Heart right ventricle (tissue), 16 donors: Measurements from ENCODE around the gene SVOPL. TPM values are rescaled to one million over a fixed set of nuclear protein-coding genes. Genes with fewer than 3 reads are reported as not detected.

Experiments
- ATAC-seq, 8 donors: fragments of 200-7000 bp; cut with Tn5 transposase; one replicate each; pipeline ENCODE4 v1.9.1; 2020; ENCODE audit warnings: mild to moderate bottlenecking in 8 of 8, moderate library complexity in 8 of 8, moderate number of reproducible peaks in 1 of 8
- DNase-seq, 2 donors: peaks; one replicate each; pipeline ENCODE4 v3.0.0-alpha.2; 2020
- H3K27ac ChIP-seq, 10 donors: fragments of 200-600 bp; sonication (generic) in 2 of 10; one replicate each; pipeline versions ENCODE4 v1.5.0 to v1.8.0; 2020 to 2022; ENCODE audit warnings: mild to moderate bottlenecking in 3 of 10
- H3K27me3 ChIP-seq, 7 donors: fragments of 200-600 bp; one replicate each; pipeline ENCODE4 v1.8.0; 2021 to 2022; ENCODE audit warnings: mild to moderate bottlenecking in 2 of 7
- H3K36me3 ChIP-seq, 9 donors: fragments of 200-600 bp; sonication (generic) in 1 of 9; one replicate each; pipeline versions ENCODE4 v1.5.0 to v1.8.0; 2020 to 2022; ENCODE audit warnings: mild to moderate bottlenecking in 2 of 9
- H3K4me1 ChIP-seq, 9 donors: fragments of 200-600 bp; sonication (generic) in 1 of 9; one replicate each; pipeline versions ENCODE4 v1.5.0 to v1.8.0; 2020 to 2022; ENCODE audit warnings: mild to moderate bottlenecking in 4 of 9
- H3K4me3 ChIP-seq, 10 donors: fragments of 200-600 bp; sonication (generic) in 2 of 10; one replicate each; pipeline versions ENCODE4 v1.5.0 to v1.8.0; 2020 to 2022; ENCODE audit warnings: mild to moderate bottlenecking in 7 of 10, moderate library complexity in 2 of 10
- H3K9me3 ChIP-seq, 11 donors: fragments of 200-600 bp in 10 of 11; sonication (generic) in 2 of 11; one replicate each; pipeline versions ENCODE4 v1.5.0 to v1.8.0; 2013 to 2022; ENCODE audit warnings: mild to moderate bottlenecking in 2 of 11, control low read depth in 1 of 11, moderate library complexity in 1 of 11
- WGBS, 2 donors: extraction: QIAGEN DNeasy Blood & Tissue Kit; methylation state at CpG; one replicate each; pipeline ENCODE4 v1.1.7; 2013; ENCODE audit warnings: inconsistent platforms in 1 of 2; 5-methylcytosine and 5-hydroxymethylcytosine counted together
- intact Hi-C, 10 donors: fragments of 100-400 bp; cut with DNase I; formaldehyde crosslinking; loops; one replicate each; pipeline versions ENCODE4 v1.11.1 to v1.14.2; 2022
- polyA plus RNA-seq, 2 donors: library from polyadenylated mRNA; stranded (reverse); fragments of 200-250 nt; gene quantifications; one replicate each; pipeline ENCODE4 v1.2.3, GENCODE V29; 2013
- total RNA-seq, 10 donors: library from RNA; stranded (reverse); fragmentation: NEBNext Ultra II Directional in 3 of 10; extraction: Animal tissue kit (Norgen Biotek cat#: 25700) in 3 of 10; gene quantifications; one replicate each; pipeline versions ENCODE4 v1.2.1 to v1.2.4, GENCODE V29; 2021 to 2023
- TF ChIP-seq, protein P1 (sequence below), 9 donors: fragments of 200-600 bp; sonication (generic) in 2 of 9; IDR thresholded peaks; one replicate each; pipeline versions ENCODE4 v1.5.0 to v1.8.0; 2021 to 2022; ENCODE audit warnings: antibody characterized with exemption in 9 of 9, mild to moderate bottlenecking in 5 of 9, moderate library complexity in 1 of 9
- donor health status: Arrhythmogenic right ventricular cardiomyopathy.
- donor health status: ischemic (EF 13 %, LVEDD 7.1; RV severe dilation, severe dysfunction).
- donor health status: healthy with polysubstance abuse.
- donor health status: DM: no; HTN: yes; CAD: no.
- donor health status: DM: no; HTN: no; CAD: no.
- donor health status: ischemic (EF 25% LVEDD 6.9; RV normal size, moderate dysfunction).
- donor health status: ischemic (EF 25% LVEDD 5.7; RV mildly dilated, moderate dysfunction).
- donor health status: healthy.
- donor health status: DM: yes; HTN: yes; CAD: no.
- donor health status: Ischemic cardiomyopathy.
- donor health status: ischemic (EF 35%, LVEDD 5.7; RV mildly dilated, moderate dysfunction).
- donor health status: nonischemic (EF 11% LVEDD 7.7; RV severe dilation, severe dysfunction).
- donor health status: DM: yes; HTN: yes; CAD: no.
- donor health status: PGD.
- donor health status: ischemic (EF 29% LVEDD 5.4; RV normal size, mild dysfunction).
- donor health status: nonischemic (EF 23%, LVEDD 6.1; RV moderate dilation, normal function).

SVOPL gene
- total and polyA plus RNA-seq, 12 donors: not detected

GRCh38 chr7:138618506-138618905 is 82.7 kb downstream of the SVOPL start:
- no peak overlapping the region for H3K4me3 ChIP-seq
- 89 to 93% methylated on average over 10 of the region's 10 CpGs for WGBS, 2 donors
- no peaks in the 10 kb centered on the region for H3K36me3 ChIP-seq
- TF ChIP-seq, protein P1, sequence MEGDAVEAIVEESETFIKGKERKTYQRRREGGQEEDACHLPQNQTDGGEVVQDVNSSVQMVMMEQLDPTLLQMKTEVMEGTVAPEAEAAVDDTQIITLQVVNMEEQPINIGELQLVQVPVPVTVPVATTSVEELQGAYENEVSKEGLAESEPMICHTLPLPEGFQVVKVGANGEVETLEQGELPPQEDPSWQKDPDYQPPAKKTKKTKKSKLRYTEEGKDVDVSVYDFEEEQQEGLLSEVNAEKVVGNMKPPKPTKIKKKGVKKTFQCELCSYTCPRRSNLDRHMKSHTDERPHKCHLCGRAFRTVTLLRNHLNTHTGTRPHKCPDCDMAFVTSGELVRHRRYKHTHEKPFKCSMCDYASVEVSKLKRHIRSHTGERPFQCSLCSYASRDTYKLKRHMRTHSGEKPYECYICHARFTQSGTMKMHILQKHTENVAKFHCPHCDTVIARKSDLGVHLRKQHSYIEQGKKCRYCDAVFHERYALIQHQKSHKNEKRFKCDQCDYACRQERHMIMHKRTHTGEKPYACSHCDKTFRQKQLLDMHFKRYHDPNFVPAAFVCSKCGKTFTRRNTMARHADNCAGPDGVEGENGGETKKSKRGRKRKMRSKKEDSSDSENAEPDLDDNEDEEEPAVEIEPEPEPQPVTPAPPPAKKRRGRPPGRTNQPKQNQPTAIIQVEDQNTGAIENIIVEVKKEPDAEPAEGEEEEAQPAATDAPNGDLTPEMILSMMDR (IDR thresholded peaks at IDR 0.05): no peak
- DNase-seq (no peak), ATAC-seq (no peak)
- no peaks in the 10 kb centered on the region for H3K9me3 ChIP-seq
- H3K4me1 ChIP-seq: no peaks in the 10 kb centered on the region
- H3K27ac ChIP-seq: no peak overlapping the region
- no peaks in the 10 kb centered on the region for H3K27me3 ChIP-seq
- intact Hi-C loops: no loop called here

GRCh38 chr7:138616085-138616484 is 85.1 kb downstream of the SVOPL start:
- ATAC-seq (no peak), DNase-seq (no peak)
- Histone ChIP-seq H3K27me3 (no peaks in the 10 kb centered on the region), H3K9me3 (no peaks in the 10 kb centered on the region), H3K36me3 (no peaks in the 10 kb centered on the region), H3K4me3 (no peak overlapping the region), H3K27ac (no peak overlapping the region), H3K4me1 (no peaks in the 10 kb centered on the region)
- 95 to 97% methylated on average over 6 of the region's 6 CpGs for WGBS, 2 donors
- intact Hi-C loops: no loop called here
- TF ChIP-seq, protein P1 (IDR thresholded peaks at IDR 0.05): no peak

- ATAC-seq (no peak), DNase-seq (no peak)
- Histone ChIP-seq H3K36me3 (no peaks in the 10 kb centered on the region), H3K27ac (no peak overlapping the region), H3K9me3 (no peaks in the 10 kb centered on the region), H3K27me3 (no peaks in the 10 kb centered on the region), H3K4me3 (no peak overlapping the region), H3K4me1 (no peaks in the 10 kb centered on the region)
- WGBS, 2 donors: 88 to 99% methylated on average over 2 of the region's 2 CpGs
- TF ChIP-seq, protein P1 (IDR thresholded peaks at IDR 0.05): no peak
- intact Hi-C loops: no loop called here
Measured at GRCh38 chr7:138613630-138614029, 87.5 kb downstream of the SVOPL start.

GRCh38 chr7:138610671-138611170 is 90.4 kb downstream of the SVOPL start:
- Histone ChIP-seq H3K9me3 (peaks cover 0 to 7% (median 0%) of the 10 kb centered on the region in 11 donors), H3K36me3 (no peaks in the 10 kb centered on the region), H3K27ac (no peak overlapping the region), H3K27me3 (no peaks in the 10 kb centered on the region), H3K4me1 (peaks cover 0 to 7% (median 0%) of the 10 kb centered on the region in 9 donors), H3K4me3 (no peak overlapping the region)
- TF ChIP-seq, protein P1 (IDR thresholded peaks at IDR 0.05): no peak
- ATAC-seq (no peak), DNase-seq (no peak)
- intact Hi-C loops: no loop called here
- WGBS, 2 donors: 88 to 89% methylated on average over 7 of the region's 7 CpGs
